HepG2 (cell line): ENCODE data around the gene CCT5. TPM values are rescaled to one million over a fixed set of nuclear protein-coding genes. Genes with fewer than 3 reads are reported as not detected.

Experiments used
- AGO1 ChIP-seq: fragments of 200-400 bp; formaldehyde crosslinking; IDR thresholded peaks from 2 replicates; pipeline ENCODE4 v1.6.1; 2017; ENCODE audit warnings: mild to moderate bottlenecking, low read depth, low read length, moderate library complexity; ENCODE audit not compliant: poor library complexity, severe bottlenecking
- FOXM1 ChIP-seq: sonication (generic); formaldehyde crosslinking; IDR thresholded peaks from 2 replicates; pipeline ENCODE4 v1.5.0; 2020; ENCODE audit warnings: missing genetic modification reagents
- FOXO1 ChIP-seq: sonication (generic); formaldehyde crosslinking; IDR thresholded peaks from 2 replicates; pipeline ENCODE4 v1.4.0; 2020; ENCODE audit warnings: missing genetic modification reagents
- GLI4 ChIP-seq: sonication (generic); formaldehyde crosslinking; IDR thresholded peaks from 2 replicates; pipeline ENCODE4 v1.5.1; 2020; ENCODE audit warnings: missing genetic modification reagents, mild to moderate bottlenecking, moderate library complexity, borderline replicate concordance
- HIVEP1 ChIP-seq: sonication (generic); formaldehyde crosslinking; IDR thresholded peaks from 2 replicates; pipeline ENCODE4 v1.4.0; 2020; ENCODE audit warnings: mild to moderate bottlenecking, missing genetic modification reagents
- HMGA1 ChIP-seq: sonication (generic); formaldehyde crosslinking; conservative IDR thresholded peaks from 2 replicates; pipeline ENCODE4 v1.4.0; 2020; ENCODE audit warnings: missing genetic modification reagents
- ISX ChIP-seq: sonication (generic); formaldehyde crosslinking; conservative IDR thresholded peaks from 2 replicates; pipeline ENCODE4 v1.5.0; 2020; ENCODE audit warnings: missing genetic modification reagents
- LCORL ChIP-seq, 2 experiments: fragments of 450-650 bp in 1 of 2; sonication (generic) in 1 of 2; formaldehyde crosslinking in 1 of 2; IDR thresholded peaks; 2 replicates each; pipeline versions ENCODE4 v1.5.0 to v1.6.1; 2017 to 2020; ENCODE audit warnings: antibody characterized with exemption in 1 of 2, missing genetic modification reagents in 1 of 2
- MAZ ChIP-seq, 2 experiments: sonication (generic) in 1 of 2; formaldehyde crosslinking in 1 of 2; IDR thresholded peaks; 2 replicates each; pipeline versions ENCODE4 v1.5.0 to v1.6.1; 2012 to 2020; ENCODE audit warnings: low read depth in 2 of 2, mild to moderate bottlenecking in 2 of 2, borderline replicate concordance in 1 of 2, improper control_type of control experiment in 1 of 2, low read length in 1 of 2, missing genetic modification reagents in 1 of 2, moderate library complexity in 1 of 2
- RNF2 ChIP-seq: fragments of 450-650 bp; conservative IDR thresholded peaks from 2 replicates; pipeline ENCODE4 v1.6.1; 2016; ENCODE audit warnings: low read depth
- TCF7 ChIP-seq: sonication (generic); IDR thresholded peaks from 2 replicates; pipeline ENCODE4 v1.6.1; 2016; ENCODE audit warnings: antibody characterized with exemption, low read depth
- ZFAT ChIP-seq: sonication (generic); formaldehyde crosslinking; conservative IDR thresholded peaks from 2 replicates; pipeline ENCODE4 v1.8.1; 2023; ENCODE audit warnings: missing genetic modification reagents, inconsistent platforms
- ZFP36L1 ChIP-seq: sonication (generic); formaldehyde crosslinking; IDR thresholded peaks from 2 replicates; pipeline ENCODE4 v1.8.0; 2022; ENCODE audit warnings: mild to moderate bottlenecking, missing genetic modification reagents, moderate library complexity
- ZNF136 ChIP-seq: sonication (generic); formaldehyde crosslinking; IDR thresholded peaks from 2 replicates; pipeline ENCODE4 v1.8.1; 2022; ENCODE audit warnings: low read depth, mild to moderate bottlenecking, moderate library complexity, missing genetic modification reagents
- ZNF3 ChIP-seq: IDR thresholded peaks from 2 replicates; pipeline ENCODE4 v1.7.0; 2017; ENCODE audit warnings: inconsistent platforms
- ZNF543 ChIP-seq: sonication (generic); formaldehyde crosslinking; IDR thresholded peaks from 2 replicates; pipeline ENCODE4 v1.4.0; 2020; ENCODE audit warnings: mild to moderate bottlenecking, missing genetic modification reagents
- ZNF619 ChIP-seq: sonication (generic); formaldehyde crosslinking; IDR thresholded peaks from 2 replicates; pipeline ENCODE4 v1.4.0; 2020; ENCODE audit warnings: mild to moderate bottlenecking, missing genetic modification reagents
- ZNF749 ChIP-seq: sonication (generic); formaldehyde crosslinking; IDR thresholded peaks from 2 replicates; pipeline ENCODE4 v1.8.0; 2022; ENCODE audit warnings: mild to moderate bottlenecking, missing genetic modification reagents, moderate library complexity, borderline replicate concordance
- ZNF790 ChIP-seq: sonication (generic); formaldehyde crosslinking; IDR thresholded peaks from 2 replicates; pipeline ENCODE4 v1.8.0; 2022; ENCODE audit warnings: missing genetic modification reagents, mild to moderate bottlenecking, borderline replicate concordance
- polyA plus RNA-seq, 8 experiments: library from polyadenylated mRNA; depleted of rRNA in 3 of 8; stranded (reverse) in 7 of 8; unstranded in 1 of 8; fragments of >200 nt; fragmentation: Illumina TruSeq in 4 of 8; extraction: Trizol in 4 of 8; gene quantifications; 2 replicates each; pipeline versions ENCODE4 v1.2.1 to v1.2.3, GENCODE V29; 2011 to 2016; ENCODE audit warnings: low read depth in 4 of 8, missing spikeins in 1 of 8, mixed read lengths in 1 of 8; ENCODE audit not compliant: insufficient read depth in 1 of 8
- total RNA-seq, 5 experiments: library from RNA; depleted of rRNA; stranded (reverse); fragments of >200 nt; fragmentation: Illumina TruSeq; extraction: Trizol; gene quantifications; 2 replicates each; pipeline ENCODE4 v1.2.3, GENCODE V29; 2016; ENCODE audit warnings: low read depth in 1 of 5
- TF ChIP-seq, protein P1 (sequence below): sonication (generic); formaldehyde crosslinking; IDR thresholded peaks from 2 replicates; pipeline ENCODE4 v1.4.0; 2020; ENCODE audit warnings: missing genetic modification reagents
- TF ChIP-seq, protein P2 (sequence below): sonication (generic); formaldehyde crosslinking; IDR thresholded peaks from 2 replicates; pipeline ENCODE4 v1.5.0; 2020; ENCODE audit warnings: mild to moderate bottlenecking, missing genetic modification reagents
- TF ChIP-seq, protein P3 (sequence below): IDR thresholded peaks from 2 replicates; pipeline ENCODE4 v1.6.1; 2016

Gene CCT5
- total and polyA plus RNA-seq, 2 of the 13 experiments (the other 11 are each of a cell fraction or from before 2014, with no cell fraction given), result 319 to 708 TPM

DNA sequence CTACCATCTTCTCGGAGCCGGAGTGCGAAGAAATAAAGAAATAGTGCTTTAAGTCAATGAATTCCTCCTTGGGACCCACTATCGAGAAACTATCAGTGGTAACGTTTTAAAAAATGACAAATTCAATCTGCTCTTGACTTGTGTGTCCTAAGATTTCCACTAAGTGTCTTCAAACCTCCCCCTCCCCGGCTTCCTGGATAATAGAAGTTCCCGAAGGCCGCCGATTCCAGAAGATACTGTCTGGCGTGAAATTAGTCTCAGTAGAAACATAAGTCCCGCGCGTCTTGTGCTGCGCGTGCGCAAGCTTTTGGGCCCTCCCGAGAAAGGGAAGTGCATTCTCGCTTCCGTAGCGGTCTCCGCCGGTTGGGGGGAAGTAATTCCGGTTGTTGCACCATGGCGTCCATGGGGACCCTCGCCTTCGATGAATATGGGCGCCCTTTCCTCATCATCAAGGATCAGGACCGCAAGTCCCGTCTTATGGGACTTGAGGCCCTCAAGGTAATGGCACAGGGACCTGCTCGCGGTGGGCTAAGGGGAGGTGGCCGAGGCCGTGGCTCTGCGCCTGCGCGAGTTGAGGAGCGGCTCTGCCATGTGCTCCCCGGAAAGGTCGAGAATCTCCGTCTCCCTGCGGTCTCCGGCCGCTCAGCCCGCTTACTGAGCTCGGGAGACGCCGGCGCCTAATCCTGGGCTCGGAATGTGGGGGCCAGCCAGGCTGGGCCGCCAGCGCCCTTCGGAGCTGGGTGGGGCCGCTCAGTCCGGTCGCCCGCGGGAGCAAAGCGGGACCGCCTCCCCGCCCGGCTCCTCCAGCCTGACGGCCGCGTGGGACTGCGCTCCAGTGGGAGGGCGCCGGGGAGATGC is at the start of gene CCT5 (continued):
- TF ChIP-seq, protein P1, sequence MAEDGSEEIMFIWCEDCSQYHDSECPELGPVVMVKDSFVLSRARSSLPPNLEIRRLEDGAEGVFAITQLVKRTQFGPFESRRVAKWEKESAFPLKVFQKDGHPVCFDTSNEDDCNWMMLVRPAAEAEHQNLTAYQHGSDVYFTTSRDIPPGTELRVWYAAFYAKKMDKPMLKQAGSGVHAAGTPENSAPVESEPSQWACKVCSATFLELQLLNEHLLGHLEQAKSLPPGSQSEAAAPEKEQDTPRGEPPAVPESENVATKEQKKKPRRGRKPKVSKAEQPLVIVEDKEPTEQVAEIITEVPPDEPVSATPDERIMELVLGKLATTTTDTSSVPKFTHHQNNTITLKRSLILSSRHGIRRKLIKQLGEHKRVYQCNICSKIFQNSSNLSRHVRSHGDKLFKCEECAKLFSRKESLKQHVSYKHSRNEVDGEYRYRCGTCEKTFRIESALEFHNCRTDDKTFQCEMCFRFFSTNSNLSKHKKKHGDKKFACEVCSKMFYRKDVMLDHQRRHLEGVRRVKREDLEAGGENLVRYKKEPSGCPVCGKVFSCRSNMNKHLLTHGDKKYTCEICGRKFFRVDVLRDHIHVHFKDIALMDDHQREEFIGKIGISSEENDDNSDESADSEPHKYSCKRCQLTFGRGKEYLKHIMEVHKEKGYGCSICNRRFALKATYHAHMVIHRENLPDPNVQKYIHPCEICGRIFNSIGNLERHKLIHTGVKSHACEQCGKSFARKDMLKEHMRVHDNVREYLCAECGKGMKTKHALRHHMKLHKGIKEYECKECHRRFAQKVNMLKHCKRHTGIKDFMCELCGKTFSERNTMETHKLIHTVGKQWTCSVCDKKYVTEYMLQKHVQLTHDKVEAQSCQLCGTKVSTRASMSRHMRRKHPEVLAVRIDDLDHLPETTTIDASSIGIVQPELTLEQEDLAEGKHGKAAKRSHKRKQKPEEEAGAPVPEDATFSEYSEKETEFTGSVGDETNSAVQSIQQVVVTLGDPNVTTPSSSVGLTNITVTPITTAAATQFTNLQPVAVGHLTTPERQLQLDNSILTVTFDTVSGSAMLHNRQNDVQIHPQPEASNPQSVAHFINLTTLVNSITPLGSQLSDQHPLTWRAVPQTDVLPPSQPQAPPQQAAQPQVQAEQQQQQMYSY, result no peak
- 0 out of 2 replicates have a peak, but pooled peaks have one; percentile 40 for TF ChIP-seq ZNF136
- no peak; the same call in 1 of the 2 replicates for TF ChIP-seq ZNF790 (CRISPR knock-in tag)
- TF ChIP-seq ZNF619 (CRISPR knock-in tag), result no peak
- TF ChIP-seq ZNF3 (CRISPR knock-in tag), result no peak
- TF ChIP-seq, protein P2, sequence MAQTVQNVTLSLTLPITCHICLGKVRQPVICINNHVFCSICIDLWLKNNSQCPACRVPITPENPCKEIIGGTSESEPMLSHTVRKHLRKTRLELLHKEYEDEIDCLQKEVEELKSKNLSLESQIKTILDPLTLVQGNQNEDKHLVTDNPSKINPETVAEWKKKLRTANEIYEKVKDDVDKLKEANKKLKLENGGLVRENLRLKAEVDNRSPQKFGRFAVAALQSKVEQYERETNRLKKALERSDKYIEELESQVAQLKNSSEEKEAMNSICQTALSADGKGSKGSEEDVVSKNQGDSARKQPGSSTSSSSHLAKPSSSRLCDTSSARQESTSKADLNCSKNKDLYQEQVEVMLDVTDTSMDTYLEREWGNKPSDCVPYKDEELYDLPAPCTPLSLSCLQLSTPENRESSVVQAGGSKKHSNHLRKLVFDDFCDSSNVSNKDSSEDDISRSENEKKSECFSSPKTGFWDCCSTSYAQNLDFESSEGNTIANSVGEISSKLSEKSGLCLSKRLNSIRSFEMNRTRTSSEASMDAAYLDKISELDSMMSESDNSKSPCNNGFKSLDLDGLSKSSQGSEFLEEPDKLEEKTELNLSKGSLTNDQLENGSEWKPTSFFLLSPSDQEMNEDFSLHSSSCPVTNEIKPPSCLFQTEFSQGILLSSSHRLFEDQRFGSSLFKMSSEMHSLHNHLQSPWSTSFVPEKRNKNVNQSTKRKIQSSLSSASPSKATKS (CRISPR knock-in tag), result no peak
- TF ChIP-seq ZNF543 (CRISPR knock-in tag), result no peak
- no peak for TF ChIP-seq TCF7
- no peak for TF ChIP-seq FOXO1 (CRISPR knock-in tag)
- no peak for TF ChIP-seq ZFAT
- peak; percentile 65; the same call in 1 of the 2 replicates for TF ChIP-seq HIVEP1 (CRISPR knock-in tag)
- no peak for TF ChIP-seq LCORL (IDR thresholded peaks at IDR 0.05)
- peak; percentile 23; the same call in 1 of the 2 replicates for TF ChIP-seq LCORL (CRISPR knock-in tag; IDR thresholded peaks at IDR 0.05)
- no peak; the same call in 1 of the 2 replicates for TF ChIP-seq ISX (CRISPR knock-in tag)
- TF ChIP-seq ZFP36L1 (CRISPR knock-in tag), result no peak
- TF ChIP-seq, protein P3, sequence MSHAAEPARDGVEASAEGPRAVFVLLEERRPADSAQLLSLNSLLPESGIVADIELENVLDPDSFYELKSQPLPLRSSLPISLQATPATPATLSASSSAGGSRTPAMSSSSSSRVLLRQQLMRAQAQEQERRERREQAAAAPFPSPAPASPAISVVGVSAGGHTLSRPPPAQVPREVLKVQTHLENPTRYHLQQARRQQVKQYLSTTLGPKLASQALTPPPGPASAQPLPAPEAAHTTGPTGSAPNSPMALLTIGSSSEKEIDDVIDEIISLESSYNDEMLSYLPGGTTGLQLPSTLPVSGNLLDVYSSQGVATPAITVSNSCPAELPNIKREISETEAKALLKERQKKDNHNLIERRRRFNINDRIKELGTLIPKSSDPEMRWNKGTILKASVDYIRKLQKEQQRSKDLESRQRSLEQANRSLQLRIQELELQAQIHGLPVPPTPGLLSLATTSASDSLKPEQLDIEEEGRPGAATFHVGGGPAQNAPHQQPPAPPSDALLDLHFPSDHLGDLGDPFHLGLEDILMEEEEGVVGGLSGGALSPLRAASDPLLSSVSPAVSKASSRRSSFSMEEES, result peak; percentile 32; the same call in 1 of the 2 replicates
- TF ChIP-seq MAZ (IDR thresholded peaks at IDR 0.05; ENCODE audit: borderline replicate concordance, low read depth, low read length), result 0 out of 2 replicates have a peak, but pooled peaks have one; percentile 39
- peak; percentile 61 for TF ChIP-seq MAZ (CRISPR knock-in tag; IDR thresholded peaks at IDR 0.05; ENCODE audit: low read depth)
- TF ChIP-seq HMGA1, result no peak
- no peak for TF ChIP-seq AGO1
- no peak for TF ChIP-seq GLI4 (CRISPR knock-in tag)
- TF ChIP-seq ZNF749 (CRISPR knock-in tag), result 0 out of 2 replicates have a peak, but pooled peaks have one; percentile 27
- TF ChIP-seq RNF2, result peak; percentile 79; the same call in 1 of the 2 replicates
- TF ChIP-seq FOXM1 (CRISPR knock-in tag), result no peak
